ENCODE results near the gene SLC40A1. TPM values are rescaled to one million over a fixed set of nuclear protein-coding genes. Genes with fewer than 3 reads are reported as not detected.

Gene SLC40A1
- total and polyA plus RNA-seq, 2 of the 8 experiments (the other 6 are each of a cell fraction or from before 2014, with no cell fraction given), result 0.03 TPM; not detected in 1

GRCh38 chr2:189582140-189582808 lies 1.7 kb upstream of the SLC40A1 start:
- no peak overlapping the region for H4K8ac ChIP-seq (ENCODE audit: extremely low read depth, insufficient read depth, low read length)
- ChIA-PET POLR2A (ENCODE audit: partially characterized antibody) (no interaction called here), CTCF (ENCODE audit: partially characterized antibody) (no interaction called here)
- H3K27me3 ChIP-seq (replicated peaks in 1 of 4; ENCODE audit: control insufficient read depth in 3 of 4, extremely low read depth in 1 of 4, insufficient read depth in 3 of 4, low read length in 3 of 4), result peaks cover 52 to 78% (median 71%) of the 10 kb centered on the region in 4 experiments
- H3K23ac ChIP-seq (ENCODE audit: insufficient read length), result no peak overlapping the region
- DNase-seq (ENCODE audit: low read depth in 1 of 2, low spot score in 2 of 2) (no peak), FAIRE-seq (no peak)
- H3K79me1 ChIP-seq (ENCODE audit: low read depth, low read length), result no peaks in the 10 kb centered on the region
- H2BK15ac ChIP-seq (ENCODE audit: low read length), result no peak overlapping the region
- H2BK12ac ChIP-seq (ENCODE audit: low read depth, low read length), result no peak overlapping the region
- no peaks in the 10 kb centered on the region for H3K79me2 ChIP-seq (ENCODE audit: control insufficient read depth in 1 of 2, insufficient read depth in 2 of 2, low read length in 2 of 2)
- no peak overlapping the region for H2BK20ac ChIP-seq (ENCODE audit: low read length)
- no peak overlapping the region for H2AFZ ChIP-seq (ENCODE audit: low read length)
- H2AK5ac ChIP-seq (ENCODE audit: low read depth, low read length), result no peak overlapping the region
- H4K91ac ChIP-seq (replicated peaks; ENCODE audit: insufficient read length, low read length), result no peak overlapping the region
- H2BK5ac ChIP-seq (ENCODE audit: low read depth, low read length), result no peak overlapping the region
- H3K56ac ChIP-seq (replicated peaks; ENCODE audit: insufficient read length, low read depth, low read length), result no peak overlapping the region
- no peak overlapping the region for H4K5ac ChIP-seq (ENCODE audit: insufficient read length, low read depth, low read length)
- H2BK120ac ChIP-seq (replicated peaks; ENCODE audit: low read depth, low read length), result no peak overlapping the region
- peak overlapping the region in 1 of 2 experiments; percentile 87; a peak in 2 of 4 replicates for H3K4me2 ChIP-seq (ENCODE audit: insufficient read depth in 1 of 2, low read depth in 2 of 2, low read length in 2 of 2)
- H3K9me3 ChIP-seq (ENCODE audit: insufficient read depth in 2 of 2, low read depth in 1 of 2, low read length in 1 of 2), result no peaks in the 10 kb centered on the region
- H3K18ac ChIP-seq (ENCODE audit: extremely low read depth, low read length), result no peak overlapping the region
- 67% methylated on average over 6 of the region's 6 CpGs; no CpG with 5 or more reads in 1 of the 2 experiments for WGBS, 2 experiments (ENCODE audit: extremely low coverage in 1 of 2, insufficient coverage in 1 of 2, insufficient read length in 1 of 2, insufficient replicate concordance in 2 of 2, low coverage in 1 of 2, low lambda C conversion rate in 2 of 2, missing lambda C conversion rate in 1 of 2)
- no peak overlapping the region for H3K9ac ChIP-seq (replicated peaks in 1 of 4; ENCODE audit: extremely low read depth in 1 of 4, low read depth in 3 of 4, low read length in 3 of 4)
- peaks cover 3 to 8% (median 4%) of the 10 kb centered on the region in 4 experiments; a peak in 5 of 7 replicates for H3K4me1 ChIP-seq (replicated peaks in 1 of 4; ENCODE audit: control insufficient read depth in 3 of 4, insufficient read depth in 4 of 4, low read length in 3 of 4)
- peaks cover 4 to 5% of the 10 kb centered on the region in 2 experiments for H4K20me1 ChIP-seq (replicated peaks in 1 of 2; ENCODE audit: control insufficient read depth in 1 of 2, insufficient read depth in 2 of 2, low read length in 2 of 2)
- no peak for TF ChIP-seq CEBPB (IDR thresholded peaks at IDR 0.05; ENCODE audit: low read depth, low read length)
- H3K4ac ChIP-seq (replicated peaks; ENCODE audit: insufficient read length, low read depth, low read length), result no peak overlapping the region
- no peak overlapping the region for H3K4me3 ChIP-seq (ENCODE audit: extremely low read depth in 1 of 4, insufficient read depth in 2 of 4, low read depth in 3 of 4, low read length in 4 of 4)
- H3K36me3 ChIP-seq (ENCODE audit: control insufficient read depth in 2 of 4, insufficient read depth in 4 of 4, low read length in 3 of 4), result no peaks in the 10 kb centered on the region
- peaks cover 5% of the 10 kb centered on the region; the same call in 1 of the 2 replicates for H3K23me2 ChIP-seq (ENCODE audit: low read depth, low read length)
- no peak overlapping the region for H3K27ac ChIP-seq (ENCODE audit: low read depth, low read length)
- H3K14ac ChIP-seq (ENCODE audit: insufficient read length), result no peak overlapping the region

Data from H1 (cell line).